ENCODE data around the gene ABHD4.
A peak's percentile ranks its signal among the peaks of the same experiment; 100 is the strongest.
"Not testable (repeated sequence)": the region's sequence is repeated elsewhere in the genome, so short reads cannot be mapped to it uniquely, and the experiment has no call there.

ABHD4 gene

GRCh38 chr14:22598099-22598895 is at the start of gene ABHD4:
Gene ABHD4 (plus strand): TSS chr14:22598300. CDS start chr14:22598307, 7 bp downstream.
- H3K9ac ChIP-seq (ENCODE audit: low read length), result peak within 1 kb of the TSS; percentile 68
- no peaks in the 10 kb centered on the region for H3K27me3 ChIP-seq (ENCODE audit: control insufficient read depth, insufficient read depth, low read length)
- H3K27ac ChIP-seq (ENCODE audit: low read depth, low read length), result peak within 1 kb of the TSS; percentile 33; the same call in 1 of the 2 replicates
- peak within 1 kb of the TSS; percentile 88 for H3K4me3 ChIP-seq (ENCODE audit: low read depth, low read length)
- H3K36me3 ChIP-seq (ENCODE audit: control insufficient read depth, insufficient read depth, low read length), result peaks cover 24% of the 10 kb centered on the region
- no peaks in the 10 kb centered on the region for H3K9me3 ChIP-seq (ENCODE audit: control insufficient read depth, insufficient read depth, low read depth, low read length)
- peaks cover 16% of the 10 kb centered on the region for H3K4me1 ChIP-seq (ENCODE audit: control insufficient read depth, insufficient read depth, low read length)

- no peak overlapping the region for H3K4me3 ChIP-seq (ENCODE audit: low read depth, low read length)
- H3K4me1 ChIP-seq (ENCODE audit: control insufficient read depth, insufficient read depth, low read length), result peaks cover 43% of the 10 kb centered on the region
- no peak overlapping the region for H3K27ac ChIP-seq (ENCODE audit: low read depth, low read length)
- H3K36me3 ChIP-seq (ENCODE audit: control insufficient read depth, insufficient read depth, low read length), result no peaks in the 10 kb centered on the region
- H3K27me3 ChIP-seq (ENCODE audit: control insufficient read depth, insufficient read depth, low read length), result no peaks in the 10 kb centered on the region
- no peaks in the 10 kb centered on the region for H3K9me3 ChIP-seq (ENCODE audit: control insufficient read depth, insufficient read depth, low read depth, low read length)
- H3K9ac ChIP-seq (ENCODE audit: low read length), result no peak overlapping the region
Observed at GRCh38 chr14:22549324-22549962, 48.7 kb upstream of the ABHD4 start.

GRCh38 chr14:22549981-22550673 is 48.0 kb upstream of the ABHD4 start:
- Histone ChIP-seq H3K9me3 (ENCODE audit: control insufficient read depth, insufficient read depth, low read depth, low read length) (no peaks in the 10 kb centered on the region), H3K36me3 (ENCODE audit: control insufficient read depth, insufficient read depth, low read length) (no peaks in the 10 kb centered on the region), H3K4me3 (ENCODE audit: low read depth, low read length) (no peak overlapping the region), H3K27ac (ENCODE audit: low read depth, low read length) (peak overlapping the region; percentile 46), H3K4me1 (ENCODE audit: control insufficient read depth, insufficient read depth, low read length) (peaks cover 43% of the 10 kb centered on the region), H3K27me3 (ENCODE audit: control insufficient read depth, insufficient read depth, low read length) (no peaks in the 10 kb centered on the region), H3K9ac (ENCODE audit: low read length) (peak overlapping the region; percentile 21)

GRCh38 chr14:22551605-22551997 is 46.5 kb upstream of the ABHD4 start:
- Histone ChIP-seq H3K36me3 (ENCODE audit: control insufficient read depth, insufficient read depth, low read length) (no peaks in the 10 kb centered on the region), H3K27ac (ENCODE audit: low read depth, low read length) (no peak overlapping the region), H3K9ac (ENCODE audit: low read length) (peak overlapping the region; percentile 42), H3K9me3 (ENCODE audit: control insufficient read depth, insufficient read depth, low read depth, low read length) (no peaks in the 10 kb centered on the region), H3K4me1 (ENCODE audit: control insufficient read depth, insufficient read depth, low read length) (peaks cover 40% of the 10 kb centered on the region), H3K4me3 (ENCODE audit: low read depth, low read length) (no peak overlapping the region), H3K27me3 (ENCODE audit: control insufficient read depth, insufficient read depth, low read length) (no peaks in the 10 kb centered on the region)

- Histone ChIP-seq H3K27ac (ENCODE audit: low read depth, low read length) (no peak overlapping the region), H3K4me1 (ENCODE audit: control insufficient read depth, insufficient read depth, low read length) (peaks cover 36% of the 10 kb centered on the region), H3K9me3 (ENCODE audit: control insufficient read depth, insufficient read depth, low read depth, low read length) (no peaks in the 10 kb centered on the region), H3K4me3 (ENCODE audit: low read depth, low read length) (no peak overlapping the region), H3K36me3 (ENCODE audit: control insufficient read depth, insufficient read depth, low read length) (no peaks in the 10 kb centered on the region), H3K27me3 (ENCODE audit: control insufficient read depth, insufficient read depth, low read length) (no peaks in the 10 kb centered on the region), H3K9ac (ENCODE audit: low read length) (no peak overlapping the region)
Observed at GRCh38 chr14:22552001-22552826, 45.9 kb upstream of the ABHD4 start.

- H3K9ac ChIP-seq (ENCODE audit: low read length), result no peak overlapping the region
- H3K4me3 ChIP-seq (ENCODE audit: low read depth, low read length), result no peak overlapping the region
- H3K36me3 ChIP-seq (ENCODE audit: control insufficient read depth, insufficient read depth, low read length), result no peaks in the 10 kb centered on the region
- H3K9me3 ChIP-seq (ENCODE audit: control insufficient read depth, insufficient read depth, low read depth, low read length), result no peaks in the 10 kb centered on the region
- H3K27ac ChIP-seq (ENCODE audit: low read depth, low read length), result no peak overlapping the region
- no peaks in the 10 kb centered on the region for H3K27me3 ChIP-seq (ENCODE audit: control insufficient read depth, insufficient read depth, low read length)
- peaks cover 37% of the 10 kb centered on the region for H3K4me1 ChIP-seq (ENCODE audit: control insufficient read depth, insufficient read depth, low read length)
Observed at GRCh38 chr14:22552827-22553076, 45.3 kb upstream of the ABHD4 start.

GRCh38 chr14:22553445-22553844 is 44.7 kb upstream of the ABHD4 start:
- H3K9me3 ChIP-seq (ENCODE audit: control insufficient read depth, insufficient read depth, low read depth, low read length), result no peaks in the 10 kb centered on the region
- no peak overlapping the region for H3K27ac ChIP-seq (ENCODE audit: low read depth, low read length)
- H3K9ac ChIP-seq (ENCODE audit: low read length), result no peak overlapping the region
- peaks cover 44% of the 10 kb centered on the region for H3K4me1 ChIP-seq (ENCODE audit: control insufficient read depth, insufficient read depth, low read length)
- no peaks in the 10 kb centered on the region for H3K27me3 ChIP-seq (ENCODE audit: control insufficient read depth, insufficient read depth, low read length)
- H3K36me3 ChIP-seq (ENCODE audit: control insufficient read depth, insufficient read depth, low read length), result no peaks in the 10 kb centered on the region
- H3K4me3 ChIP-seq (ENCODE audit: low read depth, low read length), result no peak overlapping the region

GRCh38 chr14:22553861-22554497 is 44.1 kb upstream of the ABHD4 start:
- H3K36me3 ChIP-seq (ENCODE audit: control insufficient read depth, insufficient read depth, low read length); H3K4me3 ChIP-seq (ENCODE audit: low read depth, low read length); H3K27ac ChIP-seq (ENCODE audit: low read depth, low read length); H3K27me3 ChIP-seq (ENCODE audit: control insufficient read depth, insufficient read depth, low read length); H3K9me3 ChIP-seq (ENCODE audit: control insufficient read depth, insufficient read depth, low read depth, low read length); H3K9ac ChIP-seq (ENCODE audit: low read length): not testable (repeated sequence)
- peaks cover 45% of the 10 kb centered on the region for H3K4me1 ChIP-seq (ENCODE audit: control insufficient read depth, insufficient read depth, low read length)

- no peak overlapping the region for H3K27ac ChIP-seq (ENCODE audit: low read depth, low read length)
Observed at GRCh38 chr14:22554498-22555383, 43.4 kb upstream of the ABHD4 start.

More at GRCh38 chr14:22554498-22555383, 43.4 kb upstream of the ABHD4 start:
- Histone ChIP-seq H3K9me3 (ENCODE audit: control insufficient read depth, insufficient read depth, low read depth, low read length) (no peaks in the 10 kb centered on the region), H3K9ac (ENCODE audit: low read length) (no peak overlapping the region), H3K36me3 (ENCODE audit: control insufficient read depth, insufficient read depth, low read length) (no peaks in the 10 kb centered on the region), H3K4me3 (ENCODE audit: low read depth, low read length) (no peak overlapping the region), H3K4me1 (ENCODE audit: control insufficient read depth, insufficient read depth, low read length) (peaks cover 49% of the 10 kb centered on the region), H3K27me3 (ENCODE audit: control insufficient read depth, insufficient read depth, low read length) (no peaks in the 10 kb centered on the region)

All from HUES6 (cell line).